NAMALWA (cell line): ENCODE data around the gene LZTR1.

Experiments
- DNase-seq: peaks from one replicate; pipeline ENCODE4 v3.0.0-alpha.2; 2015; ENCODE audit warnings: low spot score

Gene LZTR1

DNA sequence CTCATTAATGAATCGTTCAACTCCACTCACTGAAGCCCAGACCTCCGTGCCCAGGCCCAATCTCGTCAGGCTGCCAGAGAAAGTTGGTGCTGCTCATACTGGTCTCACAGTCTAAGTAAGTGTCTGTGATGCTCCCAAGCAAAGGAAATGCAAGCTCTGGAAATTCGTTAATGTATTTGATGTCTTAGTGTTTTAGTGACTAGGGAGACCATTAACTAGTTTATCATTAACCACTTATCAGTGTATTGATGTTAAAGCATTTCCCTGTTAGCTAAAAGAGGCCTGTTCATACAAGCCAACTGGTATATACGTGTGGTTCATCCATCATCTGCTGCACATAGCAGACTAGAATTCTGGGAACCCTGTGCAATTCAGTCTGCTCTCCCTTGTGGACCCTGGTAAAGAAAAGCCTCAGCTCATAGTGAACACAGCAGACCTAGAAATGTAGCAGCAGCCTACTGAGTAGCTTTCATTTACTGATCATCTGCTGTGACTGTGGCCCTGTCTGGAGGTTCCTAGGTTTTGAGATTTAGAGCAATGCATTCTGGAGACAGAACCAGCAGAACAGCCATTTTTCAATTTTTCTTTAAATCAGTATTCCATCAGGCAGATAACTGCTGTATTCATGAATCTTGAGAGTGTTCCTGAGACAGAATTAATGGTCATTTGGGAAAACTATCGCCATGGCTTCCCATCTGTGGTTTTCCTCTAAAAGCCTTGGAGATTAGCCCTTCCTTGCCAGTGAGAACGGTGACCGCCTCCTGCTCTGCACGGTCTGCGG is 30.8 kb upstream of the LZTR1 start:
- no peak for DNase-seq

DNA sequence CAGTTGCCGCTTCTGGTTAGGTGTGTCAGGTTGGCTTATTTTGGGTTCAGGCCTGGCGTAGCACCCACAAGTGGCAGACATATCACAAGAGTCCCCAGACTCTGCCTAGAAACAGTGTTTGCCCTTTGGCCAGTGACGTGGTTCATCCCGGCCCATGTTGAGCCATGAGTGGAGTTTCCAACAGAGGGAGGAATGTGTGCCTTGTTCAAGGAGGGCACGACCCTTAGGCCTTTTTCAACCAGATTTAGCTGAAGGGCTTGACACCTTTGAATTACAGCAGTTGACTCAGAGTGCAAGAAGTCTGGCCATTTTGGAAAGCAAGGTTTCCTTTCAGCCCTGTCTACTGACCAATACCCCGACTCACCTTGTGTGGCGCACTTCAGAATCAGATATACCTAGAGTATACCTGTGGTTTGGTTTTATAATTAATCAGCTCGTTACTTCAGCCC is 30.1 kb upstream of the LZTR1 start:
- no peak for DNase-seq

GRCh38 chr22:20952544-20953341 is 29.4 kb upstream of the LZTR1 start:
- DNase-seq: no peak

DNA sequence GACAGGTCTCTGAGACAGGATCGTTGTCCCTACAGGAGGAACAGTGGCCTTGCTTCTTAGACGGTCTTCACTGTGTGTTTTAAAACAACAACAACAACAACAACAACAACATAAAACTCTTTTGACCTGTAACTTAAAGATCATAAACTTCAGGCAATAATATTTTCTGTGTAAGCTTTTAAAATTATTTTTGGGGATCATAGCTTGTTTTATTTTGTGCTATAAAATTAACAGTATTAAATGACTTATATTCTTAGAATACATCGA is 28.8 kb upstream of the LZTR1 start:
- no peak for DNase-seq

- DNase-seq: no peak
Observed at GRCh38 chr22:20953668-20954500, 28.2 kb upstream of the LZTR1 start.

GRCh38 chr22:20955548-20955947 is 26.5 kb upstream of the LZTR1 start:
- DNase-seq: peak; percentile 24

DNA sequence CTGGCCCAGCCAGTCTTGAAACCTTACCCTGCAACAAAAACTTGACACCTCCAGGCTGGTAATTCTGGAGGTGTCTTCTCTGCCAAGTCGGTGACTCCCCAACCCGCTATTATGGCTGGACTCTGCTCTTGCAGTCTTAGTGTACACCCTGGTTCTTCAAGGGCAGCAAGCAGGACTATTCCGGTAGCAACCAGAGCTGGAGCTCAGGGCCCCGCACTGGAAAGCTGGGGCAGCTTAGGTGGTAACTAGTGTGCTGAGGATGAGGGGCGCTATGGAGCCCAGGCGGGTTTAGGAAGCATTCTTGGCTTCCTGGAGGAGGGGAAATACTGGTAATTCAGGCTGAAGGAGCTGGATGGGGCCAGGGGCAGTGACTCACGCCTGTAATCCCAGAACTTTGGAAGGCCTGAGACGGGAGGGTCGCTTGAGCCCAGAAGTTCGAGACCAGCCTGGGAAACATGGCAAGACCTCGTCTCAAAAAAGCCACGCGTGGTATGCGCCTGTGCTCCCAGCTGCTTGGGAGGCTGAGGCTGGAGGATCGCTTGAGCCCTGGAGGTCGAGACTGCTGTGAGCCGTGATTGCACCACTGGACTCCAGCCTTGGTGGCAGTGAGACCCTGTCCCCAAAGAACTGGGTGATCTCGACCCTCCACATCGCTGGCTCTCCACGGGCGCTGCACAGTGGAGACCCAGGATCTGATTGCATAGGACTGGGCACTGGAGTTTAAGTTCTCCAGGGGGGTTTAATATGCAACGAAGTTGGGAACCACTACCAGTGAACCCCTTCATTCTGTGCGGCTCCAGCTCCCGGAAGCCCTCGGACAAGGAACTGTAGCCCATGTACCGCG is 25.6 kb upstream of the LZTR1 start:
- DNase-seq: no peak

DNA sequence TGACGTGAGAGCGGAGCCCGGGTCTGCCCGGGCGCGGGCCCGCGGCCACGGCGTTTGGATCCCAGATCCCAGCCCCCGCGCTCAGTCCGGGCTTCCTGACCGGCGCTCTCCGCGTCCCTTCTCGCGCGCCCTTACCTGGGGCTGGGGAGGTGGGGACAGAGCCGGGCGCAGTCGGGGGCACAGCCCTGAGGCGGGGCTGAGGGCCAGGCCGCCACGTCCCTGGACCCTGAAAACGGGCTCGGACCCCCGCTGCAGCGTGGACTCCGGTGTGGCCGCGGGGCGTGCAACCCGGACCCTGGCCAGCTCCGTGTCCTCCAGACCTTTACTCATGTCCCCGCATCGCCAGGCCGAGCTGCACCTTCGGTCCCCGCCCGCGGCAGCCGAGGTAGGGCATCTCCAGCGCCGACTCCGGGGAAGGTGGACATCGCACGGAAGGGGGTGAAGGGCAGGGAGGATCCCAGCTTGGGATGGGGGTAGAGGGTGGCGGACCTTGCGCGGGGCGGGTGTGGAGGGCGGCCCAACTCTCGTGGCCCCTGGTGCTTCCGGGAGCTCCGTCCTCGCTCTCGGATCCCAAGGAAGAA is 24.9 kb upstream of the LZTR1 start:
- no peak for DNase-seq

DNA sequence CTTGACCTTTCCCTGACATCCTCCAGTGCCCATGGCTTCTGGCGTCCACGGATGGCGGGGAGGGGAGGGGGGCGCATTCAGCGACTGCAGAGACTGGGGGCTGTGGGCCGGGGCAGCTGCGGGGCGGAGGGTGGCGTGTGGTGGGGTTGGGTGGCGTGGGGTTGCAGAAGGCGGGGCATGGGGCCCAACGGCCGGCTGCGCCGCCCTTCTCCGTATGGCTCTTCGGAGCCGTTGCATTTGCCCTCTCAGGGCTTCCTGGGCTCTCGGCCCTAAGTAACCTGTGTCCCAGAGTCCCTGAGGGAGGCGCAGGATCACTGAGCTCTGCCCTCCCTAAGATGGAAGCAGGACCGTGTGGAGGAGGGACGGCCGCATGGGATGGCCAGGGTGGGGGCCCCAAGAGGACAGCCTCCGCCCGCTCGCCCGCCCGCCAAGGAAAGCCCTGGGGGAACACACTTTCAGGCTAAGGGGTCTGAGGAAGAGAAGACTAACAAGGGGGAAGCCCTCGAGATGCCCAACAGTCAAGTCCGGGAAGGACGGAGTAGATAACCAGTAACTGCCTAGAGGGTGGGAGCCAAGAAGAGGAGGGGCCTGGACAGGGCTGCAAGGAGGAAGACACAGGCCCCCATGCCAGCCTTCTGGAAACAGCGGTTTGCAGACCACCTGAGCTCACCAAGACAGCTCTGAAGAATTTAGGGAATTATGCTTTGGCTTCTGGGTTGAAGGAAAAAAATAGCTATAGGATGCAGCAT is 24.2 kb upstream of the LZTR1 start:
- no peak for DNase-seq

- no peak for DNase-seq
Observed at GRCh38 chr22:20959578-20960461, 22.3 kb upstream of the LZTR1 start.

DNA sequence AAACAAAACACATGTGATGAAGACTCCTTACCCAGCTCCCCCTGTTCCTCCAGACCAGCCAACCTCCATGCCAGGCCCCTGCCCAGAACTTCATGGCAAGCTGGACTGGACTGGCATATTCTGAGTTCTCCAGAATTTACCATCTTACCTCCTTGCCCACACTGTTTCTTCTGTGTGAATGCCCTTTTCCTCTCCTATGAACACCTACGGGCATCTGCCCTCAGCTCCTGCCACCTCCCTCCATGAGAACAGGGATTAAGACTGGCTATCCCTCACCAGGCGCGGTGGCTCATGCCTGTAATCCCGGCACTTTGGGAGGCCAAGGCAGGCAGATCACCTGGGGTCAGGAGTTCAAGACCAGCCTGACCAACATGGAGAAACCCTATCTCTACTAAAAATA is 21.5 kb upstream of the LZTR1 start:
- DNase-seq: no peak

- no peak for DNase-seq
Observed at GRCh38 chr22:20962491-20962945, 19.6 kb upstream of the LZTR1 start.

GRCh38 chr22:20963201-20964052 is 18.7 kb upstream of the LZTR1 start:
- no peak for DNase-seq

- no peak for DNase-seq
Observed at GRCh38 chr22:20964090-20964798, 17.9 kb upstream of the LZTR1 start.

GRCh38 chr22:20964799-20965103 is 17.3 kb upstream of the LZTR1 start:
- DNase-seq: no peak

DNA sequence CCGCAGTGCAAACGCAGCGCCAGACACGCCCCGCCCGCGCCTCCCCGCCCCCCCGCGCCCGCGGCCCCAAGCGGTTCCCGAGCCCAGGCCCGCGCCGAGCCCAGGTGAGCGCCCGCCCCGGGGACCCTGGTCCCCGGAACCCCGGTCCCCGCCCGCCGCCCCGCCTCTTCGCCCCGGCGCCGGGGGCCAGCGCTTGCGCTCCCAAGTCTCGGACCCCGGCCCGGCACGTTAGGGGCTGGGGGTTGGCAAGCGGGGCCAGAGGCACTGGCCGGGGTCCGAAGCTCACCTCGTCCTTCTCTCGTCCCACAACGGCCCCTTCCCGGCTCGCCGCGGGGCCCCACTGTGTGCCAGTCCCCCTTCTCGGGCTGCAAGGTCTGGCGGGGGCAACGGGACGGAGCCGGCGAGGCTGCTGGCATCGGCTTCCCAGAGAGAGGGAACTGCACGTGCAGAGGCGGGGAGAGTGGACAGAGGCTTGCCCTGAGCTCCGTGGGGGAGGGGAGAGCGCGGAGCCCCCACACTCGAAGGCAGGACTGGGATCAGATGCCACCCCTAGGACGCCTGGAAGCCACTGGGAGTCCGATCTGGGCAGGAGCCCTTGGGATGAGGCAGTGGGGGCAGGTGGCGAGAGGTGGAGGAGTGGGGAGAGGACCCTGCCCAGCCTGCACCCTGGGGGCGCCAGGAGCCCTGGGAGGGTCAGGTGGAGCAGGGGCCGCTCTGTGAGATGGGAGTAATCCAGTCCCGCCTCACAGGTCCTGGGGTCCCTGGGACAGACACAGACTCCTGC is 16.8 kb upstream of the LZTR1 start:
- DNase-seq: no peak
